Stimulated activated memory B cell treated with anti-CD40 and anti-IgM and Interleukin-4, amounts not matched to agents 10 μg/mL and 1 μg/mL and 100 μg/mL, for 72 hours (primary cell): ENCODE results near the gene DPF1.
A peak's percentile ranks its signal among the peaks of the same experiment; 100 is the strongest.

Experiments
- ATAC-seq: fragments of 150-1000 bp; cut with Tn5 transposase; 2 replicates; pipeline ENCODE4 v1.10.0; 2021
- H3K27ac Mint-ChIP-seq: one replicate; pipeline ENCODE4 v1.8.0; 2022; ENCODE audit warnings: mild to moderate bottlenecking, mixed read lengths
- H3K27me3 Mint-ChIP-seq: one replicate; pipeline ENCODE4 v1.8.0; 2022; ENCODE audit warnings: mixed read lengths
- H3K36me3 Mint-ChIP-seq: one replicate; pipeline ENCODE4 v1.8.0; 2022; ENCODE audit warnings: mixed read lengths
- H3K4me1 Mint-ChIP-seq: one replicate; pipeline ENCODE4 v1.8.0; 2022; ENCODE audit warnings: mixed read lengths
- H3K4me3 Mint-ChIP-seq: one replicate; pipeline ENCODE4 v1.8.0; 2022; ENCODE audit warnings: mild to moderate bottlenecking, moderate library complexity, mixed read lengths
- H3K9me3 Mint-ChIP-seq: one replicate; pipeline ENCODE4 v1.8.0; 2022; ENCODE audit warnings: mixed read lengths

The DPF1 gene

DNA sequence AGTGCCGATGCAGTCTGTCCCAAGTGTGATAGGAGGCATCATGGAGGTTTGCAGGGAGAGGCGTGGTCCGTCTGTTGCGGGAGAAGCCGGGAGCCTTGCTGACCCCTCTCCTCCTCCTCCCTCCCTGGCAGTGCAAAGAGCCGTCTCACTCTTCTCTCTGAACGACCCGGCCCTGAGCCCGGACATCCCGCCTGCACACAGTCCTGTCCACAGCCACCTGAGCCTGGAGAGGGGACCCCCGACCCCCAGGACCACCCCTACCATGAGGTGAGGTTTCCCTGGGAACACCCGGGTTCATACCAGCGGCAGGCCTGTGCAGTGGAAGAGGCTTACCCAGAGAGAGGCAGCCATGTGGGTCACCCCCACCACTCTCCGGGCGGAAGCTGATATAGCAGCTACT, 22.3 kb downstream of the DPF1 start:
- Mint-ChIP-seq H3K36me3 (peaks cover 85% of the 10 kb centered on the region), H3K4me1 (no peaks in the 10 kb centered on the region), H3K27ac (no peak overlapping the region), H3K27me3 (no peaks in the 10 kb centered on the region), H3K4me3 (no peak overlapping the region), H3K9me3 (no peaks in the 10 kb centered on the region)
- no peak for ATAC-seq

DNA sequence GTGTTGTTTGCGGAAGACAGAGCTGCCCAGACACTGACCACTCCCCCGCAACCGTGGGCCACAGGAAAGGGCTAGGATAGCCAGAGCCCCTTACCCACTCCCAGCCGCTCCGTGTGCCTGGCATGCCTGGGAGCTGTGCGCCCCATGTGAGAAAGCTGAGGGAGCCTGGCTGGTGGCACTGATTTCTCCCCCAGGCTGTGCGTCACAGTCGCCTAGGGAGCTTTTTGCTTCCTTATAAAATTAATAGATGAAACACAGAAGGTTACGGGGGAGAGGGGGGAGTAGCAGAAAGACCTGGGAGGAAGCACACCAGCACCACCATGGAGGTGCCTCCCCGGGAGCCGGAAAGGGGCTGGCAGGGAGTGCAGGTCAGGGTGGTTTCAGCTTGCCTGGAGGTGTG, 24.7 kb downstream of the DPF1 start:
- Mint-ChIP-seq H3K27me3 (no peaks in the 10 kb centered on the region), H3K9me3 (no peaks in the 10 kb centered on the region), H3K4me1 (peaks cover 5% of the 10 kb centered on the region), H3K27ac (no peak overlapping the region), H3K36me3 (peaks cover 88% of the 10 kb centered on the region), H3K4me3 (no peak overlapping the region)
- ATAC-seq: no peak

DNA sequence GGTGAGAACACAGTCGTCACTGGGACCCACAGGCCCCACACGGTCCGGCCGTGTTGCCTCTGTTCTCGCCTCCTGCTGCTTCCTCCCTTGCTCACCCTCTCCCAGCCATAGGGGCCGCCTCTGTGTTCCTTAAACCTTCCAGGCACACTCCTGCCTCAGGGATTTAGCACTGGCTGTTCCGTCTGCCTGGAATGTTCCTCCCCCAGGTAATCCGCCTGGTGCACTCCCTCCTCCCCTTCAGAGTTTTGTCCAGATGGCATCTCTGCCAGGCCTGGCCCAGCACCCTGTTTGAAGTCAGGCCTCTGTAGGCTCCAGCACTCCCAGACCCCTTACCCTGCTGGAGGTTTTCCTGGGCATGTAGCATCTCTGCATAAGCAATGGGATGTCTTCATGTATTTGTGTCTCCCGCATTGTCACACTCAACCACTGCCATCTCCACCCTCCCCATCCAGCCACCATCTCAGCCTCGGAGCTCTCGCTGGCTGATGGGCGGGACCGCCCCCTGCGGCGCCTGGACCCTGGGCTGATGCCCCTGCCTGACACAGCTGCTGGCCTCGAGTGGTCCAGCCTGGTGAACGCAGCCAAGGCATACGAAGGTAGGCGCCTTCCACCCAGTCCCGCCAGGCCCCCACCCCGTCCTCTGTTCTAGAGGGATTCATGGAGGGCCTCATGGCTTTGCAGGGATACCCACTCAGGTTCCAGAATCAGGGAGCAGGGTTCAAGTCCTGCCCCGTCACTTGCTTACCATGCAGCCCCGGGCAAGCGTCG, 25.9 kb downstream of the DPF1 start:
- H3K4me3 Mint-ChIP-seq: no peak overlapping the region

DNA sequence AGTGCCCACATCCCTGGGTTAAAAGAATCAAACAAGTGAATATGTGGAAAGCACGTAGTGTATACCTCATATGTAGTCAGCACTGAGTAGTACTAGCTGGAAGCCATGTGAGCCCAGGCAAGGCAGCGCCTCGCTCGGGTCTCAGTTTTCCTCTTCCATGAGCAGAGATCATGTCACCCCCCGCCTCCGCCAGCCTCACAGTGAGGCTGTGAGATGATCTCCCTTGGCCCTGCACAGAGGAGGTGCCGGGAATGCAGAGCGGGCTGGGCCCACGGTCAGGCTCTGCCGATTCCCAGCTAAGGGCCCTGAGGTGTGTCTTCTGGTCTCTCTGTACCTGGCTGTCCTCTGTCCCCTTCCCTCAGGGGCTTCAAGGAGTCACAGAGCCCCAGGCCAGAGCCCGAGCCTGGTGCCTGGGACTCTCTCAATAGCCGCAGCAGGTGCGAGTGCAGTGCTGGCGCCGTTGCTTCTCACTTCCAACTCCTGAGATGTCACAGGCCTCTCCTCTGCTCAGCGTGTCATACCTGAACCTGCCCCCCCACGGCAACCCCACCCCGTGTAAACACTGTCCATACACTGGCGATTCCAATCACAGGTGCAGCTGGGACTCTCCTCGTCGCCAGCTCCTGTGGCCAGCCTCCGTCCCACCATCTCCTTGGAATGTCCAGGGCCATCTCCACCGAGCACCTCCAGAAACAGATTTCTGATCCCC, 26.9 kb downstream of the DPF1 start:
- no peak for ATAC-seq
- Mint-ChIP-seq H3K36me3 (peaks cover 89% of the 10 kb centered on the region), H3K9me3 (no peaks in the 10 kb centered on the region), H3K27ac (no peak overlapping the region), H3K27me3 (no peaks in the 10 kb centered on the region), H3K4me3 (no peak overlapping the region), H3K4me1 (peaks cover 5% of the 10 kb centered on the region)

More for the DNA sequence above, 25.9 kb downstream of the DPF1 start:
- Mint-ChIP-seq H3K4me1 (peaks cover 5% of the 10 kb centered on the region), H3K36me3 (peaks cover 89% of the 10 kb centered on the region), H3K27me3 (no peaks in the 10 kb centered on the region), H3K9me3 (no peaks in the 10 kb centered on the region), H3K27ac (no peak overlapping the region)
- no peak for ATAC-seq

DNA sequence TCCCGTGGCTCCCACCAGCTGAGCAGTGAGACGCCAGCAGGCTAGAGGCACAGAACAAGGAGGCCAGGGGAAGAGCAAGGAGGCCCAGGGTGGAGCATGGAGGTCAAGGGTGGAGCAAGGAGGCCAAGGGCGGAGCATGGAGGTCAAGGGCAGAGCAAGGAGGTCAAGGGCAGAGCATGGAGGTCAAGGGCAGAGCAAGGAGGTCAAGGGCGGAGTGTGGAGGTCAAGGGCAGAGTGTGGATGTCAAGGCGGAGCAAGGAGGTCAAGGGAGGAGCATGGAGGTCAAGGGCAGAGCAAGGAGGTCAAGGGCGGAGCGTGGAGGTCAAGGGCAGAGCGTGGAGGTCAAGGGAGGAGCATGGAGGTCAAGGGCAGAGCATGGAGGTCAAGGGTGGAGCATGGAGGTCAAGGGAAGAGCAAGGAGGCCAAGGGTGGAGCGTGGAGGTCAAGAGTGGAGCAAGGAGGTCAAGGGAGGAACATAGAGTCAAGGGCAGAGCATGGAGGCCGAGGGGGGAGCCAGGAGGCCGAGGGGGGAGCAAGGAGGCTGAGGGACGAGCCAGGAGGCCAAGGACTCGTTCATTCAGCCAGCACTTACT, 27.7 kb downstream of the DPF1 start:
- peaks cover 89% of the 10 kb centered on the region for H3K36me3 Mint-ChIP-seq
- no peak for ATAC-seq
- H3K27me3 Mint-ChIP-seq: no peaks in the 10 kb centered on the region
- no peak overlapping the region for H3K27ac Mint-ChIP-seq
- H3K4me3 Mint-ChIP-seq: no peak overlapping the region
- H3K9me3 Mint-ChIP-seq: no peaks in the 10 kb centered on the region
- peaks cover 5% of the 10 kb centered on the region for H3K4me1 Mint-ChIP-seq

DNA sequence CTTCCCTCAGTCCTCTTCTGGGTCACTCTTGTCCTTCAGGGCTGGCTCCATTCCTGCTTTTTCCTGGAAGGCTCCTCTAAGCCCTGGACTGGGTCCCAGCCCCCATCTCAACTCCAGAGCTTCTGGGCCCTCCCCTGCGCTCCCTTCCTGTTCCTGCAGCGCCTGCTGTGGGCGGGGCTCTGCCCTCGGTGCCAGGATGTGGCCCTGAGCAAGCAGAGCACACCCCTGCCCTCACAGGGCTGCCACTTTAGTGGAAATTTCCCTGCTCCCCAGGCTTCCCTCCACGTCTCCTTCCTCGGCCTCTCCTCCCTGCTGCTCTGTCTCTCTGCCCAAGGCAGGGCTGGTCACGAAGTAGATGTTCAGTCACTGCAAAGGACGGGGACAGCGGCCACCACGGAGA, 28.8 kb downstream of the DPF1 start:
- no peak for ATAC-seq
- H3K27ac Mint-ChIP-seq: no peak overlapping the region
- no peaks in the 10 kb centered on the region for H3K9me3 Mint-ChIP-seq
- no peaks in the 10 kb centered on the region for H3K27me3 Mint-ChIP-seq
- H3K4me1 Mint-ChIP-seq: peaks cover 5% of the 10 kb centered on the region
- no peak overlapping the region for H3K4me3 Mint-ChIP-seq
- peaks cover 92% of the 10 kb centered on the region for H3K36me3 Mint-ChIP-seq

DNA sequence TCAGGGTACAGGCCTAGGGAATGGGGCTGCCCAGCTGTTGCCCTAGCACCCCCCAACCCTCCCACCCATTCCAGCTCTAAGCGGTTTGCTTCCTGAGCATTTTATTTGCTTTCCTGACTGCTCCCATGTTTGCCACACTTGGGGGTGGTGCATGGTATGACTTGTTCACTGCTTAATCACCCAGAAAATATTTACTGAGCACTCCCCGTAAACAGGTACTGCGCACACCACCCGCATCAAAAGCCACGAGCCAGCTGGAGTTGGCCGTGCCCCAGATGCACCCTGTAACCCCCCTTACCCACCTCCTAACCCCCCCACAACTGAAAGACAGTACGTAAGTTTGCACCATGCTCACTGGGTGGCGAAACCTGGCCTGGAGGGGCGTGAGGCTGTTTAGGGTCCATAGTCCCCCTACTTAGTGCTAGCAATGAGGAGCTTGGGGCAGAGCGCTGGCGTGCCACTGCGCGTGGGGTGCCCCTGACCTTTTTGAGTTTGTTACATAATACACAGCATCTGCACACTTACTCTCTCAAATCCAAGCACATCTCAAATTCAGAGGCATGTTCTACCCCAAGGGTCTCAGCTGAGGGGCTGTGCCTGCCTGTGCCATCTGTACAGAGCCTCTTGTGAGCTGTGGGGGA, 29.8 kb downstream of the DPF1 start:
- no peaks in the 10 kb centered on the region for H3K27me3 Mint-ChIP-seq
- no peak for ATAC-seq
- H3K9me3 Mint-ChIP-seq: no peaks in the 10 kb centered on the region
- peaks cover 95% of the 10 kb centered on the region for H3K36me3 Mint-ChIP-seq
- peaks cover 6% of the 10 kb centered on the region for H3K4me1 Mint-ChIP-seq
- H3K4me3 Mint-ChIP-seq: no peak overlapping the region
- no peak overlapping the region for H3K27ac Mint-ChIP-seq

DNA sequence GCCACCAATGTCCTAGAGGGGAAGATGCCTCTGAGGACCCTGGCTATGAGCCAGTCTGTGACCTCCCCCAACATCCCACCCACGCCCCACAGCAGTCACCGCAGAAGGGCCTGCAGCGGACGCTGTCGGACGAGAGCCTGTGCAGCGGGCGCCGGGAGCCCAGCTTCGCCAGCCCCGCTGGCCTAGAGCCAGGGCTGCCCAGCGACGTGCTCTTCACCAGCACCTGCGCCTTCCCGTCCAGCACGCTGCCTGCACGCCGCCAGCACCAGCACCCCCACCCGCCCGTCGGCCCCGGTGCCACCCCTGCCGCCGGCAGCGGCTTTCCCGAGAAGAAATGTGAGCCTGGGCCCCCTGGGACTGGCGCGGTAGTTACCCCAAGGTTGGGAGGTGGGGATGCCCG, 30.6 kb downstream of the DPF1 start:
- H3K36me3 Mint-ChIP-seq: peaks cover 94% of the 10 kb centered on the region
- no peak for ATAC-seq
- peaks cover 11% of the 10 kb centered on the region for H3K4me1 Mint-ChIP-seq
- no peaks in the 10 kb centered on the region for H3K27me3 Mint-ChIP-seq
- no peaks in the 10 kb centered on the region for H3K9me3 Mint-ChIP-seq
- H3K4me3 Mint-ChIP-seq: no peak overlapping the region
- H3K27ac Mint-ChIP-seq: no peak overlapping the region

DNA sequence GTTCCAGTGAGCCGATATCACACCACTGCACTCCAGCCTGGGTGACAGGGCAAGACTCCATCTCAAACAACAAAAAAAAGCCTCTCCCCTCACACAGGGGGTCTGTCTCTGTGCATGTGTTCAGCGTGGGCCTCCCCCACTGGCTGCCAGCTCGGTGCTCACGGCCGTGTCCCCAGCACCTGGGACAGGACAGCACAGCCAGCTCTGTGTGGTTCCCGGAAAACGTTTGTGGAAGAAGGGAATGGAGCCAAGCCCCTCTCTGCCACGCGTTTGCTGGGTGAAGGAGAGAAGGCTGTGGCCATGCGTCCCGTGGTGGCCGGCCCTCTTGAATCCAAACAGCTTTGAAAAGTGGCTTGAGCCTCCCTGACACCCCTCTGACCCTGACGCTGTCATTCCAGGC, 32.3 kb downstream of the DPF1 start:
- H3K36me3 Mint-ChIP-seq: peaks cover 77% of the 10 kb centered on the region
- no peaks in the 10 kb centered on the region for H3K27me3 Mint-ChIP-seq
- H3K4me1 Mint-ChIP-seq: peaks cover 11% of the 10 kb centered on the region
- no peaks in the 10 kb centered on the region for H3K9me3 Mint-ChIP-seq
- ATAC-seq: no peak
- no peak overlapping the region for H3K4me3 Mint-ChIP-seq
- H3K27ac Mint-ChIP-seq: no peak overlapping the region

DNA sequence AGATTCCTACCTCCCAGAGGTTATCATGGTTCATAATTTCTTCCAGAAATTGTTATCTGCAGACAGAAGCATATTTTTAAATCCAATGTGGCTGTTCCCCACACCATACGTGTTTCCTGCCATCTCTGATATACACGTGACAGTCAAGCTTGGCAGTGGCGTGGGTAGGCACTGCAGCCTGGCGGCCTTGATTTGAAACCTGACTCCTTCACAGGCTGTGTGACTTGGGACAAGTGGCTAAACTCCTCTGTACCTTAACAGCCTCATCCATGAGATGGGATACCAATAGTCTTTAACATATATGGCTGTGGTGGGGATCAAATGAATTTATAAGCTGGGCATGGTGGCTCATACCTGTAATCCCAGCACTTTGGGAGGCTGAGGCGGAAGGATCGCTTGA, 33.2 kb downstream of the DPF1 start:
- Mint-ChIP-seq H3K36me3 (peaks cover 72% of the 10 kb centered on the region), H3K9me3 (no peaks in the 10 kb centered on the region), H3K27me3 (no peaks in the 10 kb centered on the region), H3K4me3 (no peak overlapping the region), H3K27ac (no peak overlapping the region), H3K4me1 (peaks cover 11% of the 10 kb centered on the region)
- no peak for ATAC-seq

DNA sequence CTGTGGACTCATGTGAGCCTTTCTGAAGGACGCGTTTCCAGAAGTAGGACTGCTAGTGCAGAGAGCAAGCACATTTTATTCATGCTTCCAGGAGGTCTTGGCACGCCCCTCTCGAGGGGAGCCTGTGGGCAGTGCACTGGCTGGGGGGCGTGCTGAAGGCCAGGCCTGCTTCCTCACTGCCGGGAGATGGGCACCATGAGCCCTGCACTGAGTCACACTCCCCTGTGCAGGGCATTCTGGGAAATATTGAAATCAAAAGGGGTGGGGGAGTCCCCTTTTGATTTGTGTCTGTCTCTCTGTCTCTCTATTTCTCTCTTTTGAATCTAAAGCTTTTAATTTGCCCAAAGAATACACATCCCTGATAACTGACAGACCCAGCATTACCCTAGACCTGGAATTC, 34.0 kb downstream of the DPF1 start:
- Mint-ChIP-seq H3K4me1 (peaks cover 8% of the 10 kb centered on the region), H3K36me3 (peaks cover 71% of the 10 kb centered on the region), H3K27ac (no peak overlapping the region), H3K9me3 (no peaks in the 10 kb centered on the region), H3K27me3 (no peaks in the 10 kb centered on the region), H3K4me3 (no peak overlapping the region)
- peak; percentile 47 for ATAC-seq

DNA sequence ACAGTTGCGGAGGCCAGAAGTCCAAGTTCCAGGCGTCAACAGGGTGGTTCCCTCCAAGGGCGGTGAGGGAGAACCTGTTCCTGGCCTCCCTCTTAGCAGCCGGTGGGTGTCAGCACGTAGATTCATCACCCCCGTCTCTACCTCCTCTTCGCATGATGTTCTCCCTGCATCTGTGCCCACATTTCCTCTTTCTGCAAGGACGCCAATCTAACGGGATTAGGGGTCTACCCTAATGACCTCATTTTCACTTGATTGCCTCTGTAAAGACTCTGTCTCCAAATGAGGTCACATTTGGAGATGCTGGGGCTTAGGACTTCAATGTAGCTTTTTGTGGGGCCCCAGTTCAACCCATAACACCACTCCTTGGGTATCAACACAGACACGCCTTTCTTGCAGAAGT, 38.5 kb downstream of the DPF1 start:
- H3K9me3 Mint-ChIP-seq: no peaks in the 10 kb centered on the region
- H3K4me1 Mint-ChIP-seq: peaks cover 7% of the 10 kb centered on the region
- H3K27me3 Mint-ChIP-seq: no peaks in the 10 kb centered on the region
- no peak for ATAC-seq
- H3K27ac Mint-ChIP-seq: no peak overlapping the region
- no peak overlapping the region for H3K4me3 Mint-ChIP-seq
- H3K36me3 Mint-ChIP-seq: peaks cover 69% of the 10 kb centered on the region

DNA sequence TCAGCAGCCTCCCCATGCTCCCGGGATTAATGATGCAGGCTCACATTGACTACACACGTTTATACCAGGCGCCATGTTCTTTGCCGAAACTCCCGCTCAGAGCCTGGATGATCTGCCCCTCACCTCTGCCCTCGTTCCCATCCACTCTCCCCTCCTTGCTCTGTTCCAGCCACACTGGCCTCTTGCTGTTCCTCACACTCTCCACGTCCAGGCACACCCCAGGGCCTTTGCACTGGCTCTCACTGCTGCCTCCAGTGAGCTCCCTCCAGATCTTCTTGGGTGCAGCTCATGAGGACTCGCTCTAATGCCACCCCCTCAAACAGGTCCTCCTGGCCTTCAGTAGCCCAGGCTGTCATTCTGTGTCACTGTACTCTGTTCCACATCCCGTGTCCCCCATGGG, 39.2 kb downstream of the DPF1 start:
- peaks cover 7% of the 10 kb centered on the region for H3K4me1 Mint-ChIP-seq
- H3K4me3 Mint-ChIP-seq: no peak overlapping the region
- no peaks in the 10 kb centered on the region for H3K9me3 Mint-ChIP-seq
- ATAC-seq: no peak
- no peak overlapping the region for H3K27ac Mint-ChIP-seq
- peaks cover 69% of the 10 kb centered on the region for H3K36me3 Mint-ChIP-seq
- no peaks in the 10 kb centered on the region for H3K27me3 Mint-ChIP-seq

DNA sequence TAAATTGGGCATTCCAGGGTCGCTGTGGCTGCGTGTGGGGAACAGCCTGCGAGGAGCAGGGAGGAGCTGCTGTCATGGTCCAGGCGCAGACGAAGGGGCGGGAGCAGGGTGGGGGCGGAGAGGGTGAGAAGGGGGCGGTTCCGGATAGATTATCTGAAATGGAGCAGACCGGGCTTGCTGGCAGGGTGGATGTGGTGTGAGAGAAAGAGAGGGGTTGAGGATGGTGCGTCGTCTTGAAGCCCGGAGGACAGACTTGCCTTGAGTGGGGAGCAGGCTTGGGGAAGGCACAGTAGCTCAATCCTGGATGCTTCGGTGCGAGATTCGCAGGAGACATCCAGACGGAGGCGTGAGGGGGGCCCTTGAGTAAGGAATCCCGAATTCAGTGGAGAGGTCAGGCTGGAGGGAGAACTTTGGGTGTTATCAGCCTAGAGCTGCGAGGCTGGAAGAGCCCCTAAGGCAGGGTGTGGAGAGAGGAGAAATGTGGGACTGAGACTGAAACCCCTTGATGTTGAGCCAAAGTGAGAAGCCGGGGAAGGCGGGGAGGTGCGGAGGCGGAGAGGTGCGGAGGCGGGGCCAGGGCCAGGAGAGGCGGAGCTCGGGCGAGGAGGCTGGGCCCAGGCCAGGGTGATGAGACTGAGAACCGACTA, 40.6 kb downstream of the DPF1 start:
- Mint-ChIP-seq H3K4me3 (no peak overlapping the region), H3K4me1 (no peaks in the 10 kb centered on the region), H3K36me3 (peaks cover 74% of the 10 kb centered on the region), H3K27ac (no peak overlapping the region), H3K9me3 (peaks cover 3% of the 10 kb centered on the region), H3K27me3 (no peaks in the 10 kb centered on the region)
- ATAC-seq: no peak

DNA sequence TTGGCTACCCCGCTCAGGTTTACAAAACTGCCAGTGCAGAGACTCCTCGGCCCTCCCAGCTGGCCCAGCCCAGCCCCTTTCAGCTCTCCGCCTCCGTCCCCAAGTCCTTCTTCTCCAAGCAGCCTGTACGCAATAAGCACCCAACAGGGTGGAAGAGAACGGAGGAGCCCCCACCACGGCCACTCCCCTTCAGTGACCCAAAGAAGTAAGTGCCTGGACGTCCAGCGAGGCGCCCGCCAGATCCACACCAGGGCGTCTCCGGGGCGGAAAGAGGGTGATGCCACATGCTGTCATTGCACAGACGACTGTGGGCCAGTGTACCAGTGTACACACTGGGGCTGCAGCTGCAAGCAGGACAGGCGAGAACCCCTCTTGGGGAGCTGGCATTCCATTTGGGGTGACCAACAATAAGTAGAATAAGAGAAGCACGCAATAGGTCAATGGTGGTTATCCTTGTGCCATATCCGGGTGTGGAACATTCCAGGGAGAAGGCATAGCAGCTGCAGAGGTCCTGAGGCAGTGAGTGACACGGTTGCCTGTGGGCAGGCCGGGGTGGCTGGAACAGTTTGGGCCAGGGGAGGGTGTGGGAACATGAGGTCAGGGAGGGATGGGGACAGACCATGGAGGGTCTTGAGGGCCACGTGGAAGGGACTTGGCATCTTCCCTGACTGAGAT, 41.3 kb downstream of the DPF1 start:
- H3K27ac Mint-ChIP-seq: no peak overlapping the region
- no peak for ATAC-seq
- no peaks in the 10 kb centered on the region for H3K27me3 Mint-ChIP-seq

More for the DNA sequence above, 41.3 kb downstream of the DPF1 start:
- Mint-ChIP-seq H3K9me3 (peaks cover 3% of the 10 kb centered on the region), H3K4me1 (no peaks in the 10 kb centered on the region), H3K4me3 (no peak overlapping the region), H3K36me3 (peaks cover 81% of the 10 kb centered on the region)
